NOMO-1 (cell line): Measurements from ENCODE around the gene FREY1.
A peak's percentile ranks its signal among the peaks of the same experiment; 100 is the strongest.
"Not testable (repeated sequence)": the region's sequence is repeated elsewhere in the genome, so short reads cannot be mapped to it uniquely, and the experiment has no call there.

Experiments
- DNase-seq, 2 experiments: peaks; one replicate each; lab custom pipeline; 2025; ENCODE audit not compliant: unreplicated experiment in 2 of 2; lab: John Stamatoyannopoulos, UW

The FREY1 gene

GRCh38 chr11:45917286-45917622 lies 10.2 kb upstream of the FREY1 start:
- no peak for DNase-seq

- DNase-seq = no peak
Observed at GRCh38 chr11:45915446-45915845, 8.4 kb upstream of the FREY1 start.

- no peak for DNase-seq
Observed at GRCh38 chr11:45913942-45914635, 7.0 kb upstream of the FREY1 start.

- DNase-seq = no peak
Observed at GRCh38 chr11:45913514-45913913, 6.4 kb upstream of the FREY1 start.

DNA sequence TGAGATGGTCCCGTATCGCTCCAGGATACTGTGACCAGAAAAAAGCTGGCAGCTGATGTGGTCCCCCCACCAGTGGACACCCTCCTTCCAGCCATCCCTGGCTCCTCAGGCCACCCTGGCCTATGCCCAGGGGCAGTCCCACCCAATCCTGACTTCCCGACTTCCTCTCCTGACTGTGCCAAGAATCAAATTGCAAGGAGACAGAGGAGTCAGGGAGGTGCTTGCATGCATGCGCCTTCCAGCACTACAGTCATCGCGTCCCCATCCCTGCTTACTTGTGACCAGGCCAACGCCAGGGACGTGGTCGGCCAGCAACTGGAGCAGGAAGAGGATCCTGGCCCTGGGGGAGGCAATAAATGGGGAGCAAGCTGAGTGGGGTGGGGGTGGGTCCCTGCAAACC lies 3.6 kb upstream of the FREY1 start:
- DNase-seq = no peak

- no peak for DNase-seq
Observed at GRCh38 chr11:45909594-45910475, 2.8 kb upstream of the FREY1 start.

DNA sequence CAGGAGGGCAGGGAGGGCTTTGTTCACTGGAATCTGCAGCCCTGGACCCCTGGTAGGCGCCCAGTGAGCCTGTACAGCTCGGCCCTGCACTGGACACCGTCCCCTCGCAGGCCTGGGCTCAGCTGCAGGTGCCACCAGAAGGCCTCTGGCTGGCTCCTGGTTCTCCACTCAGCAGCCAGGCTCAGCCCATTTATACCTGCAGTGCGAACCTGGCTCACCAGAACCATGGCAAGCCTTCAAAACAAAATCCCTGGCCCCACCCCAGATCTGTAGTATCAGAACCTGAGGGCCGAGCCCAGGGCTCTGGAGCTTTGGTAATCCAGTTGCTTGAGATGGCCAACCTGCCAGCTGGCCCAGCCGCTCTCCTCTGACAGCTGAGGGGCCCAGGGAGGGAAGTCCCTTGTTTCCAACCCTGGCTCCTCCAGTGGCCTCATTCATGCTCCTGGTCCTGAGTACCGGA lies 870 bp upstream of the FREY1 start:
- DNase-seq = no peak

DNA sequence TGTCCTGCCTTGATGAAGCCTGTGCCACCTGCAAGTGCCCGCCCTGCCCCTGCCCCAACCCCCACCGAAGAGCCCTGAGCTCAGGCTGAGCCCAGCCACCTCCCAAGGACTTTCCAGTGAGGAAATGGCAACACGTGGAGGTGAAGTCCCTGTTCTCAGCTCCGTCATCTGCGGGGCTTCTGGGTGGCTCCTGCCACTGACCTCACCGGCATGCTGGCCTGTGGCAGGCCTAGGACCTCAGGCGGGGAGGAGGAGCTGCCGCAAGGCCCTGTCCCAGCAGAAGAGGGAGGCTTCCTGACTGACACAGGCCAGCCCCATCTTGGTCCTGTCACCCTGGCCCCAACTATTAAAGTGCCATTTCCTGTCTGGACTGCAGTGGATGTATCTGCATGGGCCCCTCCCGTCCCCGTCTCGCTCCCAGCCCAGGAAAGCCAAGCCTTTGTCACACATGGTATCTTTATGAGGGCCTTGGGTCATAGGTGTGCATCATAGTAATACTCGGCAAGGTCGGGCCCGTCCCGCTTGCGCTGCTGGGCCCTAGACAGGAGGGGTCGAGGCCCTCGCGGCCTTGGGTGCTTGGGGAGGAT lies 882 bp downstream of the FREY1 start:
- DNase-seq = no peak

DNA sequence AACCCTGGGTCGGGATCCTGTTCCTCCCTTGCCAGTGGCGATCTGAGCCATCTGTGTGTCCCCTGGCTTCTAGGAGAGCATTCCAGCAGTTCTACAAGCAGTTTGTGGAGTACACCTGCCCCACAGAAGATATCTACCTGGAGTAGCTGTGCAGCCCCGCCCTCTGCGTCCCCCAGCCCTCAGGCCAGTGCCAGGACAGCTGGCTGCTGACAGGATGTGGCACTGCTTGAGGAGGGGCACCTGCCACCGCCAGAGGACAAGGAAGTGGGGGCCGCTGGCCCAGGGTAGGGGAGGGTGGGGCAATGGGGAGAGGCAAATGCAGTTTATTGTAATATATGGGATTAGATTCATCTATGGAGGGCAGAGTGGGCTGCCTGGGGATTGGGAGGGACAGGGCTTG lies 1.5 kb downstream of the FREY1 start:
- DNase-seq = not testable (repeated sequence)

DNA sequence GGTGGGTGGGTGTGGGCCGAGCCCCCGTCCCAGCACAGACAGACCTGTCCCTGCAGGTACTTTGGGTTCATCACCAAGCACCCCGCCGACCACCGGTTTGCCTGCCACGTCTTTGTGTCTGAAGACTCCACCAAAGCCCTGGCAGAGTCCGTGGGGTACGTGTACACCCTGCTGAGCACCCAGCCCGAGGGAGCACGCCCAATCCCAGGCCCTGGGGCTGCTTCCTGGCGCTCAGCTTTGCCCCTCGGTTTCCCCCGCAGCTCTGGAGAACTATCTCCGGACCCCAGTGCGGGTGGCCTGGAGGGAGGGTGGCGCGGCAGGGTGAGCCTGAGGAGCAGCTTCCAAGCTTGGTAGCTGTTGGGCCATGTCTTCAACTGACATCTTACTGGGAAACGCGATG lies 2.0 kb downstream of the FREY1 start:
- DNase-seq = no peak

DNA sequence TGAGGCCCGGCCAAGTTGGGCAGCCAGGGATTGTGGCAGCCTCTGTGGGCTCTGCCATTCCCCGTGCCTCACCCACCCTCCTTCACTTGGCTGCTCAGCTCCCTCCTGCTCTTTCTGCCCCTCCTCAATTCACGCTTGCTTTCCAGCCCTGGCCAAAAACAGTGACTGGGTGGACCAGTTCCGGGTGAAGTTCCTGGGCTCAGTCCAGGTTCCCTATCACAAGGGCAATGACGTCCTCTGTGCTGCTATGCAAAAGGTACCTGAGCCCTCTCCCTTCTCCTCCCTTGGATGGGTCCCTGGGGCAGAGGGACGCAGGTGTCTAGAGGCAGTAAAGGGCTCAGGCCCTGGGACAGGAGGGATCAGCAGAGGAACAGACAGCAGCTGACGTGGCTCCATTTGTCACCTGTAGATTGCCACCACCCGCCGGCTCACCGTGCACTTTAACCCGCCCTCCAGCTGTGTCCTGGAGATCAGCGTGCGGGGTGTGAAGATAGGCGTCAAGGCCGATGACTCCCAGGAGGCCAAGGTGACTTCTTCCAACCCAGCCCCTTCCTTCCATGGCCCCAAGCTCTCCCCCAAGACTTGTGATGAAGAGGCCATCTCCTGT lies 2.7 kb downstream of the FREY1 start:
- no peak for DNase-seq

DNA sequence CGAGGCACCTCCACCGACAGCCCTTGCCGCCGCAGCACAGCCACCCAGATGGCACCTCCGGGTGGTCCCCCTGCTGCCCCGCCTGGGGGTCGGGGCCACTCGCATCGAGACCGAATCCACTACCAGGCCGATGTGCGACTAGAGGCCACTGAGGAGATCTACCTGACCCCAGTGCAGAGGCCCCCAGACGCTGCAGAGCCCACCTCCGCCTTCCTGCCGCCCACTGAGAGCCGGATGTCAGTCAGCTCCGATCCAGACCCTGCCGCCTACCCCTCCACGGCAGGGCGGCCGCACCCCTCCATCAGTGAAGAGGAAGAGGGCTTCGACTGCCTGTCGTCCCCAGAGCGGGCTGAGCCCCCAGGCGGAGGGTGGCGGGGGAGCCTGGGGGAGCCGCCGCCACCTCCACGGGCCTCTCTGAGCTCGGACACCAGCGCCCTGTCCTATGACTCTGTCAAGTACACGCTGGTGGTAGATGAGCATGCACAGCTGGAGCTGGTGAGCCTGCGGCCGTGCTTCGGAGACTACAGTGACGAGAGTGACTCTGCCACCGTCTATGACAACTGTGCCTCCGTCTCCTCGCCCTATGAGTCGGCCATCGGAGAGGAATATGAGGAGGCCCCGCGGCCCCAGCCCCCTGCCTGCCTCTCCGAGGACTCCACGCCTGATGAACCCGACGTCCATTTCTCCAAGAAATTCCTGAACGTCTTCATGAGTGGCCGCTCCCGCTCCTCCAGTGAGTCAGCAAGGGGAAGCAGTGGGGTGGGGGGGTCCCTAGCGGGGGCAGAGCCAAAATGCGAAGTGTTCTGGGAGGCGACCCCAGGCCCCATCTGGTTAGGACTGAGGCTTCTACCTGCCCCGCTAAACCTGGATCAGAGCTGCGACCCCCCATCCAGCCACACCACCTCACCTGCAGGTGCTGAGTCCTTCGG lies 4.4 kb downstream of the FREY1 start:
- no peak for DNase-seq

GRCh38 chr11:45901626-45902025 lies 5.4 kb downstream of the FREY1 start:
- DNase-seq = no peak

GRCh38 chr11:45900916-45901617 lies 6.0 kb downstream of the FREY1 start:
- DNase-seq = no peak

DNA sequence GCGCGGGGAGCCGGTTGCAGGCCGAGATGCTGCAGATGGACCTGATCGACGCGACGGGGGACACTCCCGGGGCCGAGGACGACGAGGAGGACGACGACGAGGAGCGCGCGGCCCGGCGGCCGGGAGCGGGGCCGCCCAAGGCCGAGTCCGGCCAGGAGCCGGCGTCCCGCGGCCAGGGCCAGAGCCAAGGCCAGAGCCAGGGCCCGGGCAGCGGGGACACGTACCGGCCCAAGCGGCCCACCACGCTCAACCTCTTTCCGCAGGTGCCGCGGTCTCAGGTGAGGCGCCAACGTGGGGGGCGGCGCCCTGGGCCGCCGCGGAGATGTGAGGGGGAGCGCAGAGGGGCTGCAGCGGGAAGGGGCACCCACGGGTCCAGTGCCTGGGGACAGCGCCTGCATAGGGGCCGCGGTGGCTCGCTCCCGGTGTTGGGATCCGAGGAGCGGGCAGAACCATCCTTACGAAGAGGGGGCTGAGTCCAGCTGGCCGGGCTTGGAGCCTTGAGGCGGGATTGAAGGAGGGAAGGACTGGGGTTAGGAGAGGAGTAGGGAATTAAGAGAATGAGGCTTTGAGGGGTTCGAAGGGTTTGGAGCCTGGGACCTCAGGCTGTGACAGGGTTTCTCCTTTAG lies 6.8 kb downstream of the FREY1 start:
- DNase-seq = not testable (repeated sequence)

DNA sequence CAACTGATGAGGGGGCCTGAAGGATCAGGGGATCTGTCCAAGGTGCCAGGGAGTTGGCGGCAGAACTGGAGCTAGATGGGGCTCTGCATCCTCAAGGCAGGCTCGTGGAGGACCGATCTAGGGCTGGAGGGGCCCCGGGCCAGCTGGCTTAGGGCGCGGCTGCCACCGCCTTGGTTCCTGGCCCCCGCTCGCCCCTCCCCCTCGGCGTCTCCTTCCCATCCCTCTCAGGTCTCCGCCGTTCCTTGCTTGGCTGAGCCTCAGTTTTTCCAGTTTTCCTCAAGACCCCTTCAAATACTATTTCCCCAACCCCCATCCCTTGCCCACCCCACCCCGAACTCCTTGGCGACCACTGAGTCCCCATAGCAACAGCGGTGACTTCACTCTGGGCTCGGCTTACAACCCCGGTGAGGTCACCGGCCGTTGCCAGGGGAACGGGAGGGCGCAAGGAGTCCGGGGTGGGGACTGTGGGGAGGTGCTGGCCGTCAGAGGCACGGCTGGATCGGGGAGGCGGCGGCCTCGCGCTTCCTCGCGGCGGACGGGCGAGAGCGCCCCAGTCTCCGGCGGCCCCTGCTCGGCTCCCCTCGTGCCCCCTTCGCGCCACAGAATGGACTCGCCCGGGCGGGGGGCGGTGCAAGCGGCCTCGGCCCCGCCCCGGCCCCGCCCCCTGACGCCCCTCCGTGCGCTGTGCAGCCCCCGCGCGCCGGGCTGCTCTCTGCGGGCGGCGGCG lies 7.5 kb downstream of the FREY1 start:
- peak; percentile 22 to 25 for DNase-seq

GRCh38 chr11:45899086-45899447 lies 8.0 kb downstream of the FREY1 start:
- no peak for DNase-seq

DNA sequence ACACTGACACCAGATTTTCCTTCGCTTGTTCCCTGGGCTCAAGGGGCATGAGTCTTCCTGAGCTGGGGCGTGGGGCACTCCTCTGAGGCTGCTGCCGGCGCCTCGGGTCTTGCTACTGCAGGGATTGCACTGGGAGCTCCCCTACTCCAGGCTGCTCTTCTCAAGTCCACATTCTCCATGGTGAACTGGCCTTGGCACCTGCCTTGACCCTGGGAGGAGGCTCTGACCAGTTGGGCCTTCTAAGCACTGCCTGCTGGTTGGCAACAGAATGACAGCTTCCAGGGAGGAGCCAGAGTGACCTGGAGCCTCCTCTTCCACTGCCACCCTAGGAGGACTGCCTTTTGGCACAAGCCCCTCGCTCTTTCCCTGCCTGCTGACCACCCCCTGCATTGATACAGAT lies 9.5 kb downstream of the FREY1 start:
- no peak for DNase-seq
